ENCODE data around the gene STK31. TPM values are rescaled to one million over a fixed set of nuclear protein-coding genes. Genes with fewer than 3 reads are reported as not detected.
"Not testable (repeated sequence)": the region's sequence is repeated elsewhere in the genome, so short reads cannot be mapped to it uniquely, and the experiment has no call there.

Gene STK31
- not detected in 2 replicates for total RNA-seq (2012; rRNA removed)

- H3K4me3 ChIP-seq (ENCODE audit: low read length): no peak within 1 kb of the TSS
- H3K4me2 ChIP-seq (ENCODE audit: low read length): no peak within 1 kb of the TSS
- no peaks in the 10 kb centered on the region for H3K27me3 ChIP-seq (ENCODE audit: control insufficient read depth, insufficient read depth, low read length)
- H3K9ac ChIP-seq (ENCODE audit: low read depth, low read length): no peak within 1 kb of the TSS
- peaks cover 4% of the 10 kb centered on the region for H3K9me3 ChIP-seq (replicated peaks; ENCODE audit: low read length)
- H3K4me1 ChIP-seq (ENCODE audit: control insufficient read depth, insufficient read depth, low read length): peaks cover 21% of the 10 kb centered on the region
- peaks cover 3% of the 10 kb centered on the region for H3K36me3 ChIP-seq (ENCODE audit: insufficient read depth, low read length)
Observed at GRCh38 chr7:23710000-23710399, at the start of gene STK31. TSS of gene STK31 (plus strand) at chr7:23710219. CDS start at chr7:23710286, 67 bp downstream.

- Histone ChIP-seq H3K4me2 (ENCODE audit: low read length) (no peak overlapping the region), H3K27me3 (ENCODE audit: control insufficient read depth, insufficient read depth, low read length) (no peaks in the 10 kb centered on the region), H3K4me3 (ENCODE audit: low read length) (no peak overlapping the region), H3K4me1 (ENCODE audit: control insufficient read depth, insufficient read depth, low read length) (no peaks in the 10 kb centered on the region), H3K36me3 (ENCODE audit: insufficient read depth, low read length) (no peaks in the 10 kb centered on the region), H3K9ac (ENCODE audit: low read depth, low read length) (no peak overlapping the region), H3K9me3 (replicated peaks; ENCODE audit: low read length) (no peaks in the 10 kb centered on the region)
Observed at GRCh38 chr7:23661385-23661784, 48.6 kb upstream of the STK31 start.

GRCh38 chr7:23662124-23662983, 47.7 kb upstream of the STK31 start:
- no peak overlapping the region for H3K4me2 ChIP-seq (ENCODE audit: low read length)
- no peaks in the 10 kb centered on the region for H3K36me3 ChIP-seq (ENCODE audit: insufficient read depth, low read length)
- H3K4me1 ChIP-seq (ENCODE audit: control insufficient read depth, insufficient read depth, low read length): no peaks in the 10 kb centered on the region
- no peak overlapping the region for H3K9ac ChIP-seq (ENCODE audit: low read depth, low read length)
- H3K4me3 ChIP-seq (ENCODE audit: low read length): no peak overlapping the region
- H3K9me3 ChIP-seq (replicated peaks; ENCODE audit: low read length): no peaks in the 10 kb centered on the region
- H3K27me3 ChIP-seq (ENCODE audit: control insufficient read depth, insufficient read depth, low read length): no peaks in the 10 kb centered on the region

- Histone ChIP-seq H3K9me3 (replicated peaks; ENCODE audit: low read length) (no peaks in the 10 kb centered on the region), H3K27me3 (ENCODE audit: control insufficient read depth, insufficient read depth, low read length) (no peaks in the 10 kb centered on the region), H3K4me2 (ENCODE audit: low read length) (no peak overlapping the region), H3K4me1 (ENCODE audit: control insufficient read depth, insufficient read depth, low read length) (no peaks in the 10 kb centered on the region), H3K36me3 (ENCODE audit: insufficient read depth, low read length) (no peaks in the 10 kb centered on the region), H3K4me3 (ENCODE audit: low read length) (no peak overlapping the region), H3K9ac (ENCODE audit: low read depth, low read length) (no peak overlapping the region)
Observed at GRCh38 chr7:23662984-23663313, 47.1 kb upstream of the STK31 start.

GRCh38 chr7:23664122-23664521, 45.9 kb upstream of the STK31 start:
- no peaks in the 10 kb centered on the region for H3K27me3 ChIP-seq (ENCODE audit: control insufficient read depth, insufficient read depth, low read length)
- no peak overlapping the region for H3K4me2 ChIP-seq (ENCODE audit: low read length)
- no peaks in the 10 kb centered on the region for H3K36me3 ChIP-seq (ENCODE audit: insufficient read depth, low read length)
- H3K4me3 ChIP-seq (ENCODE audit: low read length): no peak overlapping the region
- no peaks in the 10 kb centered on the region for H3K4me1 ChIP-seq (ENCODE audit: control insufficient read depth, insufficient read depth, low read length)
- H3K9me3 ChIP-seq (replicated peaks; ENCODE audit: low read length): no peaks in the 10 kb centered on the region
- H3K9ac ChIP-seq (ENCODE audit: low read depth, low read length): no peak overlapping the region

GRCh38 chr7:23672033-23672432, 38.0 kb upstream of the STK31 start:
- H3K4me1 ChIP-seq (ENCODE audit: control insufficient read depth, insufficient read depth, low read length): no peaks in the 10 kb centered on the region
- peaks cover 11% of the 10 kb centered on the region for H3K27me3 ChIP-seq (ENCODE audit: control insufficient read depth, insufficient read depth, low read length)
- H3K4me3 ChIP-seq (ENCODE audit: low read length): no peak overlapping the region
- no peak overlapping the region for H3K9ac ChIP-seq (ENCODE audit: low read depth, low read length)
- no peaks in the 10 kb centered on the region for H3K36me3 ChIP-seq (ENCODE audit: insufficient read depth, low read length)
- H3K4me2 ChIP-seq (ENCODE audit: low read length): no peak overlapping the region
- no peaks in the 10 kb centered on the region for H3K9me3 ChIP-seq (replicated peaks; ENCODE audit: low read length)

GRCh38 chr7:23679898-23680413, 30.1 kb upstream of the STK31 start, which contains the start of gene FAM221A:
TSS of gene FAM221A (plus strand) at chr7:23680199. CDS start at chr7:23680219, 20 bp downstream.
- H3K9ac ChIP-seq (ENCODE audit: low read depth, low read length): peak within 1 kb of the TSS; percentile 34
- H3K27me3 ChIP-seq (ENCODE audit: control insufficient read depth, insufficient read depth, low read length): peaks cover 1% of the 10 kb centered on the region
- no peaks in the 10 kb centered on the region for H3K36me3 ChIP-seq (ENCODE audit: insufficient read depth, low read length)
- H3K9me3 ChIP-seq (replicated peaks; ENCODE audit: low read length): no peaks in the 10 kb centered on the region
- peaks cover 13% of the 10 kb centered on the region for H3K4me1 ChIP-seq (ENCODE audit: control insufficient read depth, insufficient read depth, low read length)
- peak within 1 kb of the TSS; percentile 73 for H3K4me3 ChIP-seq (ENCODE audit: low read length)
- H3K4me2 ChIP-seq (ENCODE audit: low read length): peak within 1 kb of the TSS; percentile 86

GRCh38 chr7:23680414-23681405, 29.3 kb upstream of the STK31 start:
- H3K36me3 ChIP-seq (ENCODE audit: insufficient read depth, low read length): no peaks in the 10 kb centered on the region
- H3K9me3 ChIP-seq (replicated peaks; ENCODE audit: low read length): no peaks in the 10 kb centered on the region
- no peaks in the 10 kb centered on the region for H3K27me3 ChIP-seq (ENCODE audit: control insufficient read depth, insufficient read depth, low read length)
- H3K9ac ChIP-seq (ENCODE audit: low read depth, low read length): peak overlapping the region; percentile 34
- peak overlapping the region; percentile 73 for H3K4me3 ChIP-seq (ENCODE audit: low read length)
- H3K4me1 ChIP-seq (ENCODE audit: control insufficient read depth, insufficient read depth, low read length): peaks cover 13% of the 10 kb centered on the region
- H3K4me2 ChIP-seq (ENCODE audit: low read length): peak overlapping the region; percentile 86

- H3K27me3 ChIP-seq (ENCODE audit: control insufficient read depth, insufficient read depth, low read length); H3K9ac ChIP-seq (ENCODE audit: low read depth, low read length); H3K4me2 ChIP-seq (ENCODE audit: low read length); H3K36me3 ChIP-seq (ENCODE audit: insufficient read depth, low read length); H3K9me3 ChIP-seq (replicated peaks; ENCODE audit: low read length); H3K4me3 ChIP-seq (ENCODE audit: low read length): not testable (repeated sequence)
- peaks cover 20% of the 10 kb centered on the region for H3K4me1 ChIP-seq (ENCODE audit: control insufficient read depth, insufficient read depth, low read length)
Observed at GRCh38 chr7:23684041-23684440, 26.0 kb upstream of the STK31 start.

- H3K27me3 ChIP-seq (ENCODE audit: control insufficient read depth, insufficient read depth, low read length): no peaks in the 10 kb centered on the region
- H3K9ac ChIP-seq (ENCODE audit: low read depth, low read length): no peak overlapping the region
Observed at GRCh38 chr7:23685731-23686130, 24.3 kb upstream of the STK31 start.

GRCh38 chr7:23687011-23687410, 23.0 kb upstream of the STK31 start:
- H3K27me3 ChIP-seq (ENCODE audit: control insufficient read depth, insufficient read depth, low read length): no peaks in the 10 kb centered on the region
- H3K4me1 ChIP-seq (ENCODE audit: control insufficient read depth, insufficient read depth, low read length): peaks cover 10% of the 10 kb centered on the region
- H3K4me2 ChIP-seq (ENCODE audit: low read length): peak overlapping the region; percentile 12
- no peak overlapping the region for H3K4me3 ChIP-seq (ENCODE audit: low read length)
- no peaks in the 10 kb centered on the region for H3K9me3 ChIP-seq (replicated peaks; ENCODE audit: low read length)
- no peaks in the 10 kb centered on the region for H3K36me3 ChIP-seq (ENCODE audit: insufficient read depth, low read length)
- no peak overlapping the region for H3K9ac ChIP-seq (ENCODE audit: low read depth, low read length)

More at GRCh38 chr7:23685731-23686130, 24.3 kb upstream of the STK31 start:
- Histone ChIP-seq H3K9me3 (replicated peaks; ENCODE audit: low read length) (no peaks in the 10 kb centered on the region), H3K4me3 (ENCODE audit: low read length) (no peak overlapping the region), H3K36me3 (ENCODE audit: insufficient read depth, low read length) (no peaks in the 10 kb centered on the region), H3K4me1 (ENCODE audit: control insufficient read depth, insufficient read depth, low read length) (peaks cover 11% of the 10 kb centered on the region), H3K4me2 (ENCODE audit: low read length) (no peak overlapping the region)
